ENCODE results near the gene NPL. TPM values are rescaled to one million over a fixed set of nuclear protein-coding genes. Genes with fewer than 3 reads are reported as not detected.

Gene NPL
- total and polyA plus RNA-seq, 9 of the 15 experiments (the other 6 are each of a cell fraction or from before 2014, with no cell fraction given), result 9.9 to 22.3 (median 14.2) TPM

DNA sequence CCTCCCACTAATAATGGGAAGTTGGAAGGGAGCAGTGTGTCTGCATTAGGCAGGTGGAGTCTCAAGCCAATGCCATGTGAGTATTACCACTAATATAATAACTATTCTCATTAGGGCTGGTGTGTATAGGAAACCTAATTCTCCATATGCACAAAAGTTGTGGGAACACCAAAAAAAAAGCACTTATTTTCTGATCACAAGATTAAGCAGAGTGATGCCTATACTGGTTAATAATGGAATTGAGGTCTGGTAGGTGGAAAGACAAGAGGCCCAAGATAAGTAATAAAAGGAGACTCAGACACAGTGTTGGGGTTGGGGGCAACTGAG lies 7.0 kb upstream of the NPL start:
- ChIA-PET CTCF (ENCODE audit: low intra/inter-chr PET ratio) (interaction anchor here (0.7 to 4.7 kb wide), 7 partner anchors 72 to 702 kb away, joined by 3 to 53 read pairs (median 3); no protein-coding TSS in a partner anchor), POLR2A (interaction anchor here (0.6 to 1.6 kb wide), 10 partner anchors 9 to 702 kb away, joined by 3 to 7 read pairs (median 3); no protein-coding TSS in a partner anchor)
- TF ChIP-seq KLF1 (tag; IDR thresholded peaks at IDR 0.05) (0 out of 2 replicates have a peak, but pooled peaks have one; percentile 7), CXXC5 (CRISPR knock-in tag; IDR thresholded peaks at IDR 0.05) (no peak)
- intact Hi-C loops (cut with micrococcal nuclease), result loop anchor here (1.0 to 5.0 kb wide), 5 partner anchors 75 to 697 kb away; no protein-coding TSS in a partner anchor
- H3K4me1 ChIP-seq (replicated peaks in 1 of 2; ENCODE audit: control insufficient read depth in 2 of 2, insufficient read depth in 2 of 2, low read length in 2 of 2), result peaks cover 0 to 20% of the 10 kb centered on the region in 2 experiments; a peak in 2 of 5 replicates
- no peak overlapping the region for H3K4me3 ChIP-seq
- no peak for DNase-seq (ENCODE audit: extremely low read depth in 1 of 4, low spot score in 3 of 4)
- no TSS peak for BruUV-seq (replicated peaks)
- FAIRE-seq, result no peak
- no peak overlapping the region for H3K27ac ChIP-seq (ENCODE audit: extremely low read depth, low read depth, low read length)
- in situ Hi-C loops (cut with MboI), result loop anchor here (10.0 kb wide), 1 partner anchor 698 kb away; no protein-coding TSS in a partner anchor
- H3K36me3 ChIP-seq (ENCODE audit: control insufficient read depth, insufficient read depth, low read length), result no peaks in the 10 kb centered on the region
- no peaks in the 10 kb centered on the region for H3K27me3 ChIP-seq (ENCODE audit: control insufficient read depth in 2 of 2, insufficient read depth in 2 of 2, low read length in 2 of 2)
- ATAC-seq, result no peak
- no peaks in the 10 kb centered on the region for H3K9me3 ChIP-seq (replicated peaks; ENCODE audit: control insufficient read depth, insufficient read depth, low read depth, low read length)
- no peaks in the 10 kb centered on the region; the same call in 1 of the 2 replicates for H4K20me1 ChIP-seq (replicated peaks; ENCODE audit: control insufficient read depth, insufficient read depth, low read length)
- no peaks in the 10 kb centered on the region for H3K79me2 ChIP-seq (ENCODE audit: control insufficient read depth, insufficient read depth, low read length)
- H2AFZ ChIP-seq (ENCODE audit: low read depth, low read length), result peak overlapping the region; percentile 66
- no peak overlapping the region for H3K4me2 ChIP-seq (ENCODE audit: insufficient read depth, low read length)
- H3K9ac ChIP-seq (ENCODE audit: insufficient read depth in 1 of 2, low read depth in 2 of 2, low read length in 2 of 2), result no peak overlapping the region
- no peaks in the 10 kb centered on the region for H3K9me1 ChIP-seq (ENCODE audit: control insufficient read depth, insufficient read depth, low read length)

DNA sequence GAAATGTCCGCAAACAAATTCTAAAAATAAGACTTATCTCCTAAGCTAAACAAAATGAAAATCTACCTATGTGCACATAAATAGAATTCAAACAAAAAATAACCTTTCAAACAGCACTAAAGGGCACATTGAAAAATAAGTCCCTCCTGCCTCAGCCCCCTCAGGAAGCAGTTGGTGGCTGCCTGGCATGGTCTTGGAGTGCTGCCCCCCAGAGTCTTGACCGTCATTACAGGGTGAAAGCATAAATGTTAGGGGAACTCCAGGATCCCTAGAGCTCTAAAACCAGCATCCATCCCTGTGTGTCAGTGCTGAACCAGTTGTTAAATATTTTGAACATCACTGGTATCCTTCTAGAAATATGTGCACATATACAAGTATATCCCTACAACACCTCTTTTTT lies 6.5 kb upstream of the NPL start:
- peaks cover 0 to 20% of the 10 kb centered on the region in 2 experiments; a peak in 2 of 5 replicates for H3K4me1 ChIP-seq (replicated peaks in 1 of 2; ENCODE audit: control insufficient read depth in 2 of 2, insufficient read depth in 2 of 2, low read length in 2 of 2)
- H3K9ac ChIP-seq (ENCODE audit: insufficient read depth in 1 of 2, low read depth in 2 of 2, low read length in 2 of 2), result no peak overlapping the region
- WGBS (ENCODE audit: insufficient coverage, low coverage, missing lambda C conversion rate), result 45% methylated on average over 2 of the region's 2 CpGs
- no peak for DNase-seq (ENCODE audit: extremely low read depth in 1 of 4, low spot score in 3 of 4)
- intact Hi-C loops (cut with micrococcal nuclease), result loop anchor here (5.0 kb wide), 2 partner anchors 76 to 481 kb away; no protein-coding TSS in a partner anchor
- H3K4me3 ChIP-seq, result no peak overlapping the region
- TF ChIP-seq, protein P1, sequence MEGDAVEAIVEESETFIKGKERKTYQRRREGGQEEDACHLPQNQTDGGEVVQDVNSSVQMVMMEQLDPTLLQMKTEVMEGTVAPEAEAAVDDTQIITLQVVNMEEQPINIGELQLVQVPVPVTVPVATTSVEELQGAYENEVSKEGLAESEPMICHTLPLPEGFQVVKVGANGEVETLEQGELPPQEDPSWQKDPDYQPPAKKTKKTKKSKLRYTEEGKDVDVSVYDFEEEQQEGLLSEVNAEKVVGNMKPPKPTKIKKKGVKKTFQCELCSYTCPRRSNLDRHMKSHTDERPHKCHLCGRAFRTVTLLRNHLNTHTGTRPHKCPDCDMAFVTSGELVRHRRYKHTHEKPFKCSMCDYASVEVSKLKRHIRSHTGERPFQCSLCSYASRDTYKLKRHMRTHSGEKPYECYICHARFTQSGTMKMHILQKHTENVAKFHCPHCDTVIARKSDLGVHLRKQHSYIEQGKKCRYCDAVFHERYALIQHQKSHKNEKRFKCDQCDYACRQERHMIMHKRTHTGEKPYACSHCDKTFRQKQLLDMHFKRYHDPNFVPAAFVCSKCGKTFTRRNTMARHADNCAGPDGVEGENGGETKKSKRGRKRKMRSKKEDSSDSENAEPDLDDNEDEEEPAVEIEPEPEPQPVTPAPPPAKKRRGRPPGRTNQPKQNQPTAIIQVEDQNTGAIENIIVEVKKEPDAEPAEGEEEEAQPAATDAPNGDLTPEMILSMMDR (IDR thresholded peaks at IDR 0.05 in 2 of 3, conservative IDR thresholded peaks at IDR 0.05 in 1 of 3; ENCODE audit: insufficient read depth in 2 of 3, low read depth in 1 of 3, low read length in 3 of 3), result peak in 1 of 3 experiments; percentile 53; a peak in 3 of 6 replicates
- TF ChIP-seq, protein P2, sequence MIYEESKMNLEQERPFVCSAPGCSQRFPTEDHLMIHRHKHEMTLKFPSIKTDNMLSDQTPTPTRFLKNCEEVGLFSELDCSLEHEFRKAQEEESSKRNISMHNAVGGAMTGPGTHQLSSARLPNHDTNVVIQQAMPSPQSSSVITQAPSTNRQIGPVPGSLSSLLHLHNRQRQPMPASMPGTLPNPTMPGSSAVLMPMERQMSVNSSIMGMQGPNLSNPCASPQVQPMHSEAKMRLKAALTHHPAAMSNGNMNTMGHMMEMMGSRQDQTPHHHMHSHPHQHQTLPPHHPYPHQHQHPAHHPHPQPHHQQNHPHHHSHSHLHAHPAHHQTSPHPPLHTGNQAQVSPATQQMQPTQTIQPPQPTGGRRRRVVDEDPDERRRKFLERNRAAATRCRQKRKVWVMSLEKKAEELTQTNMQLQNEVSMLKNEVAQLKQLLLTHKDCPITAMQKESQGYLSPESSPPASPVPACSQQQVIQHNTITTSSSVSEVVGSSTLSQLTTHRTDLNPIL (CRISPR knock-in tag; IDR thresholded peaks at IDR 0.05), result no peak
- no peaks in the 10 kb centered on the region for H3K27me3 ChIP-seq (ENCODE audit: control insufficient read depth in 2 of 2, insufficient read depth in 2 of 2, low read length in 2 of 2)
- no peaks in the 10 kb centered on the region for H3K9me1 ChIP-seq (ENCODE audit: control insufficient read depth, insufficient read depth, low read length)
- POLR2A ChIA-PET, result interaction anchor here (0.6 to 1.2 kb wide), 3 partner anchors 8 to 180 kb away, joined by 3 read pairs; no protein-coding TSS in a partner anchor
- FAIRE-seq, result no peak
- no peaks in the 10 kb centered on the region for H3K79me2 ChIP-seq (ENCODE audit: control insufficient read depth, insufficient read depth, low read length)
- CTCF ChIA-PET (ENCODE audit: low intra/inter-chr PET ratio), result interaction anchor here (0.7 to 4.7 kb wide), 5 partner anchors 182 to 702 kb away, joined by 3 to 53 read pairs (median 13); no protein-coding TSS in a partner anchor
- no peak overlapping the region for H3K4me2 ChIP-seq (ENCODE audit: insufficient read depth, low read length)
- no peaks in the 10 kb centered on the region; the same call in 1 of the 2 replicates for H4K20me1 ChIP-seq (replicated peaks; ENCODE audit: control insufficient read depth, insufficient read depth, low read length)
- in situ Hi-C loops (cut with MboI), result loop anchor here (10.0 kb wide), 1 partner anchor 698 kb away; no protein-coding TSS in a partner anchor
- H3K36me3 ChIP-seq (ENCODE audit: control insufficient read depth, insufficient read depth, low read length), result no peaks in the 10 kb centered on the region
- BruUV-seq (replicated peaks), result no TSS peak
- no peak overlapping the region for H3K27ac ChIP-seq (ENCODE audit: extremely low read depth, low read depth, low read length)
- H2AFZ ChIP-seq (ENCODE audit: low read depth, low read length), result no peak overlapping the region
- H3K9me3 ChIP-seq (replicated peaks; ENCODE audit: control insufficient read depth, insufficient read depth, low read depth, low read length), result no peaks in the 10 kb centered on the region
- no peak for ATAC-seq

All from K562 (cell line).